GM11168 (cell line): Measurements from ENCODE around the gene CLDN16.

Experiments used
- in situ Hi-C: fragments of 300-500 bp; cut with MboI; formaldehyde crosslinking; loops from one replicate; pipeline ENCODE4 v1.12.0; 2022; ENCODE audit warnings: low sequenced_read_pairs; ENCODE audit not compliant: unreplicated experiment

CLDN16 gene

GRCh38 chr3:190378240-190378891 lies 9.6 kb upstream of the CLDN16 start:
- in situ Hi-C loops = no loop called here

GRCh38 chr3:190380184-190380583 lies 7.8 kb upstream of the CLDN16 start:
- in situ Hi-C loops = no loop called here

DNA sequence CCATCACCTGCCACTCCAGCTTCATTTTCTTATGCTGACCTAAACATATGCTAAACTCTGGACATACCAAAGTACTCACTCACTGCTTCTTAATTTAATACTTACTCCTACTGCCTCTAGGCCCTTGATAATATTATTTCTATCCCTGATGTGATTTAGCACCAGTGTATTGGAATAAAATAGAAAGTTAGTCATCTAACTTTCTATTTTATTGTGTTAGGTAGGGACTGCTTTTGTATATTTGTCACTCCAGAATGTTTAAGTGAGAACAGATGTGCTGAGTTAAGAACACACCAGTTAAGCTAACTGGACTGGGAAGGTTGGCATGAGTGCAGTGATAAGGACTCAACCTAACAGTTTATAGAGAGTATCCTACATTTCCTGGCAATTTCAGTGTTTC lies 6.5 kb upstream of the CLDN16 start:
- in situ Hi-C loops = no loop called here

- in situ Hi-C loops = no loop called here
These were observed 5.9 kb upstream of the CLDN16 start for GRCh38 chr3:190382082-190382481.

DNA sequence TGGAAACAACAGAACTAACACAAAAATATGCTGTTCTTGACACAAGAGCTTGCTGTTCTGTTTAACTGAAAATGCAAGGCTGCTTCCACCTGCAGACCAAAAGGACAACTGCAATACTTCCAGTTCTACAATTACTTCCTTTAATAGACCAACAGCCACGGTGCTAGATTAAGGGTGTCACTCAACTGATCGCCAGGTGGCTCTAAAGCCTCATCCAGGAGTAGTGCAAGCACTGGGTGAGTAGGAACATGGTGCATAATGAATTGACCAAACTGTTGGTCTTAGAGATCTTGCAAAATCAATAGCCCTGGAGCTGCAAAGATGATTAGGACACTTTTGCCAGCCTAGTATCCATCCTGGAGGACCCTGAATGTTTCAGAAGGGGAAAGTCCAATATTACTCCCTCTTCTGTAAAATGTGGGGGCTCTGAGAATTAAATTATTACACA lies 3.6 kb upstream of the CLDN16 start:
- in situ Hi-C loops = no loop called here

- in situ Hi-C loops = no loop called here
These were observed 2.0 kb upstream of the CLDN16 start for GRCh38 chr3:190385731-190386688.

GRCh38 chr3:190388703-190389102 lies 740 bp downstream of the CLDN16 start:
- in situ Hi-C loops = no loop called here

GRCh38 chr3:190396001-190396400 lies 8.0 kb downstream of the CLDN16 start:
- in situ Hi-C loops = no loop called here

GRCh38 chr3:190397889-190398288 lies 9.9 kb downstream of the CLDN16 start:
- in situ Hi-C loops = no loop called here

GRCh38 chr3:190399677-190400076 lies 11.7 kb downstream of the CLDN16 start:
- in situ Hi-C loops = no loop called here

GRCh38 chr3:190401963-190402362 lies 14.0 kb downstream of the CLDN16 start:
- in situ Hi-C loops = no loop called here

DNA sequence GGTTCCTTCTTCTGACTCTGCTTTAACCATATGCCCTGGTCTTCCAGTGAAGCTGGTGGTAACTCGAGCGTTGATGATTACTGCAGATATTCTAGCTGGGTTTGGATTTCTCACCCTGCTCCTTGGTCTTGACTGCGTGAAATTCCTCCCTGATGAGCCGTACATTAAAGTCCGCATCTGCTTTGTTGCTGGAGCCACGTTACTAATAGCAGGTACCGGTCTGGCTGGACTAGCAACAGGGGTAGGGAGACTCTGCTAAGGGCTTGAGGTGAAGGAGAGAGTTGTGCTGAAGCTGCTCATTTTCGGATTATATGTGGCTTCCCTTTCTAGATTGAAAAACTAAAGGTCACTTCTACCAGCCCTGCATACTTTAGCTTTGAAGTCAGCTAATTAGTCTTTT lies 16.8 kb downstream of the CLDN16 start:
- in situ Hi-C loops = no loop called here

- in situ Hi-C loops = no loop called here
These were observed 26.3 kb downstream of the CLDN16 start for GRCh38 chr3:190414297-190414696.

GRCh38 chr3:190424108-190424477 lies 36.1 kb downstream of the CLDN16 start:
- in situ Hi-C loops = loop anchor here (10.0 kb wide), 1 partner anchor 459 kb away; no protein-coding TSS in a partner anchor

GRCh38 chr3:190424478-190425439 lies 36.8 kb downstream of the CLDN16 start:
- in situ Hi-C loops = loop anchor here (10.0 kb wide), 1 partner anchor 460 kb away; no protein-coding TSS in a partner anchor

GRCh38 chr3:190425833-190426232 lies 37.9 kb downstream of the CLDN16 start:
- in situ Hi-C loops = loop anchor here (10.0 kb wide), 1 partner anchor 461 kb away; no protein-coding TSS in a partner anchor

DNA sequence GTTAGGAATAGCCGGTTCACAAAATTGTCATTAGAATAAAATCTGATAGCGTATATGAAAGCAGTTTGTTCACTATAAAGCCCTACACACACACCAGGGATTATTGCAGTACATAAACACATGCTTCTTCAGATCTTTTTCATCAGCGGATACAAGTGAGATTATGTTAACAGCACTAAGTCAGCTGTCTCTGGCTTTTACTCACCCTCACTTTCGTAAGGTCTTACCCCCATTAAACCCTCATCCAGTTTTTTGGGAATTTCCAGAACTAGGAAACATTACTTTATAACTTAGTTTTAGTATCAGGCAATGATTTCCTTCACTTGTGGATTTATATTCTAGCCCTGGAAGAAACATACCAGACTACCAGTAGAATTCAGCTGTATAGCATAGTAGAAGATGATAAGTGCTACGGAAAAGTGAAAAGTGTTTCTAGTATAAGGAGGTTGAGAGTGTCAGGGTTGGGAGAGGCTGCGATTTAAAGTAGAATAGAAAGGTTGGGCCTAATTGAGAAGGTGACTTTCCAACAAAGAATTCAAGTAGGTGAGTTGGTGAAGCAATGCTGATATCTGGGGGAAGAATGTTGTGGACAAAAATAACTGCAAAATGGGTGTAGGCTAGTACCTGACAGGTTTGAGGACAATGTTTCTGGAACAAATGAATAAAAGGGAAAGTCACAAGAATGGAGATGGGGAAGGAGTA lies 39.0 kb downstream of the CLDN16 start:
- in situ Hi-C loops = loop anchor here (10.0 kb wide), 1 partner anchor 462 kb away; no protein-coding TSS in a partner anchor

GRCh38 chr3:190429681-190430080 lies 41.7 kb downstream of the CLDN16 start:
- in situ Hi-C loops = loop anchor here (10.0 kb wide), 1 partner anchor 465 kb away; no protein-coding TSS in a partner anchor

- in situ Hi-C loops = no loop called here
These were observed 42.9 kb downstream of the CLDN16 start for GRCh38 chr3:190430906-190431305.
